ENCODE results near the gene LIAS.

LIAS gene

DNA sequence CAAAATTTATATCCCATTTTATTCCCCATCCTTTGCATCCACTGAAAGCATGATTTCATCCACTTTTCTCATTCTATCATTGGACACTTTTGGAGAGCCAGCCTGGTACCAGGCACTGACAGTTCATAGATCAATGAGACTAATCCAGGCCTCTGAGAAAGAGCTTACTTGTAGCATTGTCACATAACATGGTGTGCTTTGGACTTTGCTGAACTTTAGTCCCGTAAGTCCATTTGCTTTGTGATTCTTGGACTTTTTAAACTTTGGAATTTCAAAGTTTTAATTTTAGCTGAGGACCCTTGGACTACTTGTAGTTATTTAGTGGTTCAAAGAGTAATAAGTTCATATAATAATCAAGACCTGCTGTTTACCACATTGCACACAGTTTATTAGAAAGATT, 11.5 kb downstream of the LIAS start:
- H3K27me3 ChIP-seq (ENCODE audit: control insufficient read depth in 1 of 2, insufficient read depth in 2 of 2, low read length in 2 of 2): no peaks in the 10 kb centered on the region
- H3K36me3 ChIP-seq (ENCODE audit: control insufficient read depth in 1 of 2, insufficient read depth in 2 of 2, low read length in 2 of 2): peaks cover 0 to 19% of the 10 kb centered on the region in 2 donors
- H3K9ac ChIP-seq (ENCODE audit: low read depth in 1 of 2, low read length in 2 of 2): no peak overlapping the region
- no peak overlapping the region for H3K27ac ChIP-seq (ENCODE audit: low read depth, low read length)
- no peak overlapping the region for H3K4me3 ChIP-seq (ENCODE audit: low read depth in 1 of 2, low read length in 2 of 2)
- no peaks in the 10 kb centered on the region for H3K9me3 ChIP-seq (ENCODE audit: control insufficient read depth in 1 of 2, low read length in 2 of 2)
- peaks cover 3 to 5% of the 10 kb centered on the region in 2 donors for H3K4me1 ChIP-seq (ENCODE audit: control insufficient read depth in 1 of 2, insufficient read depth in 2 of 2, low read length in 2 of 2)

DNA sequence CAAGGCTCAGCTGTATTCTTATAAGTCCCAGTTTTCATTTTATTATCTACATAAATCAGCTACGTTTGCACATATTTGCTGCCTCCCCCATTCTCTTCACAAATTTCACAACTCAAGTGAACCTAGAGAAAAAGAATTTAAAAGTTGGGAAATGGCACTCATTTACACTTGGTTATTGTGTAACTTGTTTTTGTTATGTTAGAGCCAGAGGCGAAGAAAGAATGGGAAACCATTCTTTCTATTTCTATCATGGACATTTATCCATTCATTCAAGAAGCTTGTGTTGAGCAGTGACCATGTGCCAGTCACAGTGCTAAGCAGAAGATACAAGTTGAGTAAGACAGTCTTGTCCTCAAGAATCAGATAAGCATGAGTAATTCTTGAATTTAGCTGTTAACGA, 13.5 kb downstream of the LIAS start:
- Histone ChIP-seq H3K4me3 (ENCODE audit: low read depth in 1 of 2, low read length in 2 of 2) (no peak overlapping the region), H3K4me1 (ENCODE audit: control insufficient read depth in 1 of 2, insufficient read depth in 2 of 2, low read length in 2 of 2) (peaks cover 3 to 5% of the 10 kb centered on the region in 2 donors), H3K9ac (ENCODE audit: low read depth in 1 of 2, low read length in 2 of 2) (no peak overlapping the region), H3K27me3 (ENCODE audit: control insufficient read depth in 1 of 2, insufficient read depth in 2 of 2, low read length in 2 of 2) (no peaks in the 10 kb centered on the region), H3K27ac (ENCODE audit: low read depth, low read length) (no peak overlapping the region), H3K9me3 (ENCODE audit: control insufficient read depth in 1 of 2, low read length in 2 of 2) (no peaks in the 10 kb centered on the region), H3K36me3 (ENCODE audit: control insufficient read depth in 1 of 2, insufficient read depth in 2 of 2, low read length in 2 of 2) (peaks cover 0 to 19% of the 10 kb centered on the region in 2 donors)

DNA sequence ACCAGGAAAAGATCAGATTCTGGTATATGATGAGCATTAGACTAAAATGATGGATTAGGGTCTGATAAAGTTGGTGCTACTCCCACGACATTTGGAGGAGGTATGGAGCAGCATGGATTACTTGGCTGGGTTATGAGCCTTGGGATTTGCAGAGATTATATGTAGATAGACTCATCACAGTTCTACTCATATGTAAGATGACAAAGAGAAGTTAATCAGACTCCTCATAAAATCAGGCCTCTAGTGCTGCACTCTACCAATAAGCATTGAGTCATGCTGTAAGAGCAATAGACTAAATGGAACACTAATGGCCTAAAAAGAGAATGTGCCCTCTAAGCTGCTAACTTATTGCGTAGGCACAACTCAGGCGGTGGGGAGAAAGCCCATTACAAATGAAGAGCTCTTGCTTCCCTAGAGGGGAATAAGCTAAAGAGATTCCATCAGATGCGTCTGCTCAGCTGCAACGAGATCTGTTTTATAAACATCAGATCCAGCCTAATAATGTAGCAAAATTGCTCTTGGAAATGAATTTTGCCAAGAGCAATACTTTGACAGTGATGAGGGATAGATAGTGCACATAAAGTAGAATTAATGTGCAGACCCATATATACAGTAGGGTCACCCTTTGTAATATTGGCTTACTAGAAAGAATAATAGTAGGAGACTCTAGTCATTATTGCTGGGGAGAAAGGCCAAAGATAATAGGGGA, 17.5 kb downstream of the LIAS start:
- H3K9ac ChIP-seq (ENCODE audit: low read depth in 1 of 2, low read length in 2 of 2): no peak overlapping the region
- H3K4me3 ChIP-seq (ENCODE audit: low read depth in 1 of 2, low read length in 2 of 2): no peak overlapping the region
- H3K9me3 ChIP-seq (ENCODE audit: control insufficient read depth in 1 of 2, low read length in 2 of 2): no peaks in the 10 kb centered on the region
- H3K4me1 ChIP-seq (ENCODE audit: control insufficient read depth in 1 of 2, insufficient read depth in 2 of 2, low read length in 2 of 2): no peaks in the 10 kb centered on the region
- no peaks in the 10 kb centered on the region for H3K27me3 ChIP-seq (ENCODE audit: control insufficient read depth in 1 of 2, insufficient read depth in 2 of 2, low read length in 2 of 2)
- no peak overlapping the region for H3K27ac ChIP-seq (ENCODE audit: low read depth, low read length)
- peaks cover 0 to 19% of the 10 kb centered on the region in 2 donors for H3K36me3 ChIP-seq (ENCODE audit: control insufficient read depth in 1 of 2, insufficient read depth in 2 of 2, low read length in 2 of 2)

DNA sequence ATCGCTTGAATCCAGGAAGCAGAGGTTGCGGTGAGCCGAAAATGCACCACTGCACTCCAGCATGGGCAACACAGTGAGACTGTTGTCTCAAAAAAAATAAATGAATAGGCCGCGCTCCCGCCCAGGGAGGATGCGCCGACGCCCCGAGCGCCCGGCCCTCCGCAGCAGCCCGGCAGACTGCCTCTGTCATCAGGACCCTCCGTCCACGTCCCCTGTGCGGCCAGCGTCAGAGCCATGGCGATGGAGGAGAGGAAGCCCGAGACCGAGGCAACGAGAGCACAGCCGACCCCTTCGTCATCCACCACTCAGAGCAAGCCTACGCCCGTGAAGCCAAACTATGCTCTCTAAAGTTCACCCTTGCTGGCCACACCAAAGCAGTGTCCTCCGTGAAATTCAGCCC, 21.4 kb downstream of the LIAS start:
- no peak overlapping the region for H3K4me3 ChIP-seq (ENCODE audit: low read depth in 1 of 2, low read length in 2 of 2)
- no peaks in the 10 kb centered on the region for H3K4me1 ChIP-seq (ENCODE audit: control insufficient read depth in 1 of 2, insufficient read depth in 2 of 2, low read length in 2 of 2)
- H3K36me3 ChIP-seq (ENCODE audit: control insufficient read depth in 1 of 2, insufficient read depth in 2 of 2, low read length in 2 of 2): peaks cover 0 to 5% of the 10 kb centered on the region in 2 donors
- H3K9me3 ChIP-seq (ENCODE audit: control insufficient read depth in 1 of 2, low read length in 2 of 2): peaks cover 0 to 2% of the 10 kb centered on the region in 2 donors
- no peak overlapping the region for H3K9ac ChIP-seq (ENCODE audit: low read depth in 1 of 2, low read length in 2 of 2)
- no peaks in the 10 kb centered on the region for H3K27me3 ChIP-seq (ENCODE audit: control insufficient read depth in 1 of 2, insufficient read depth in 2 of 2, low read length in 2 of 2)
- H3K27ac ChIP-seq (ENCODE audit: low read depth, low read length): no peak overlapping the region

DNA sequence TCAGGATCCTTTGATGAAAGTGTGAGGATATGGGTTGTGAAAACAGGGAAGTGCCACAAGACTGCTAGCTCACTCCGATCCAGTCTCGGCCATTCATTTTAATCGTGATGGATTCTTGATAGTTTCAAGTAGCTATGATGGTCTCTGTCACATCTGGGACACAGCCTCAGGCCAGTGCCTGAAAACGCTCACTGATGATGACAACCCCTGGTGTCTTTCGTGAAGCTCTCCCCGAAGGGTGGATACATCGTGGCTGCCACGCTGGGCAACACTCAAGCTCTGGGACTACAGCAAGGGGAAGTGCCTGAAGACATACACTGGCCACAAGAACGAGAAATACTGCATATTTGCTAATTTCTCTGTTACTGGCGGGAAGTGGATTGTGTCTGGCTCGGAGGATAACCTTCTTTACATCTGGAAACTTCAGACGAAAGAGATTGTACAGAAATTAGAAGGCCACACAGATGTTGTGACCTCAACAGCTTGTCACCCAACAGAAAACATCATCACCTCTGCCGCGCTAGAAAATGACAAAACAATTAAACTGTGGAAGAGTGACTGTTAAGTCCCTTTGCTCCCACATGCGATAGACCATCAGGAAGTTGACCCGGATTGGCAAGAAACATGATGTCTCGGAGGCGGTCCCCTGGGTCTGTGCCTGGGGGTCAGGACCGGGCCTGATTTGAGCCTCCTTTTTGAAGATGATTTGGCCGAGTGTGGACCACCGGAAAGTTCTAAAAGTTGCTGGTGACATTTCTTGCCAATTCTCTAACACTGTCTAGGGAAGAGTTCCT, 22.2 kb downstream of the LIAS start:
- peaks cover 0 to 2% of the 10 kb centered on the region in 2 donors for H3K9me3 ChIP-seq (ENCODE audit: control insufficient read depth in 1 of 2, low read length in 2 of 2)
- no peak overlapping the region for H3K9ac ChIP-seq (ENCODE audit: low read depth in 1 of 2, low read length in 2 of 2)
- H3K4me3 ChIP-seq (ENCODE audit: low read depth in 1 of 2, low read length in 2 of 2): no peak overlapping the region
- H3K4me1 ChIP-seq (ENCODE audit: control insufficient read depth in 1 of 2, insufficient read depth in 2 of 2, low read length in 2 of 2): no peaks in the 10 kb centered on the region
- no peaks in the 10 kb centered on the region for H3K27me3 ChIP-seq (ENCODE audit: control insufficient read depth in 1 of 2, insufficient read depth in 2 of 2, low read length in 2 of 2)
- H3K36me3 ChIP-seq (ENCODE audit: control insufficient read depth in 1 of 2, insufficient read depth in 2 of 2, low read length in 2 of 2): peaks cover 0 to 5% of the 10 kb centered on the region in 2 donors
- H3K27ac ChIP-seq (ENCODE audit: low read depth, low read length): no peak overlapping the region

DNA sequence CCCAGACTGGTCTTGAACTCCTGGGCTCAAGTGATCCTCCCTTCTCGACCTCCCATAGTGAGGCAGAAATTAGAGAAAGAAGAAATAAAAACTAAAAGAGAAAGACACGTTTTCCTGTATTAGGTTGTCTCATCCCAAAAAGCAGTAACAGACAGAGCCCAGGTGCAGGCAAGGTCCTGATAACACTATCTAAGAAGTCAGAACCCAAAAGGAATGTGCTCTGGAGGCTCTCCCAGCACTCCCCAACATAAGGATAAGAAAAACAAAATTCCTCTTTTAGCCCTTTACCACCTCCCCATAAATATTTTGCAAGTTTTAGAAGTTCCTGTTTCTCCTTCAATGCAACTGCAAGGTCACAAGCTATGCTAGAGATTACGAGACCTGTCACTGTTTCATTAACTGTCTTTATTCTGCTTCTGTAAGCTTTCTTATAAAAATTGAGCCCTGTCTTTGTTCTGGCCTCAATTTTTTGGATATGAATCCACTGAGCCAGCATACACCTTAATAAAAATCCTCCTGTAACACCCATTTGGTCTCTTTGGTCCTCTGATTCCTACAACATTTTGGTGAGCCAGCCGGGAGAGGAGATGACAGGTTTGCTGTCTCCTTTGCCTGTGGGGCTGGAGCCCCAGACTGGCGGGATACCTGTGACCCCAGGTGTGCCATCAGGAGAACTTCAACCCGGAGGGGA, 25.9 kb downstream of the LIAS start:
- Histone ChIP-seq H3K4me3 (ENCODE audit: low read depth in 1 of 2, low read length in 2 of 2) (no peak overlapping the region), H3K27ac (ENCODE audit: low read depth, low read length) (no peak overlapping the region), H3K27me3 (ENCODE audit: control insufficient read depth in 1 of 2, insufficient read depth in 2 of 2, low read length in 2 of 2) (no peaks in the 10 kb centered on the region)

DNA sequence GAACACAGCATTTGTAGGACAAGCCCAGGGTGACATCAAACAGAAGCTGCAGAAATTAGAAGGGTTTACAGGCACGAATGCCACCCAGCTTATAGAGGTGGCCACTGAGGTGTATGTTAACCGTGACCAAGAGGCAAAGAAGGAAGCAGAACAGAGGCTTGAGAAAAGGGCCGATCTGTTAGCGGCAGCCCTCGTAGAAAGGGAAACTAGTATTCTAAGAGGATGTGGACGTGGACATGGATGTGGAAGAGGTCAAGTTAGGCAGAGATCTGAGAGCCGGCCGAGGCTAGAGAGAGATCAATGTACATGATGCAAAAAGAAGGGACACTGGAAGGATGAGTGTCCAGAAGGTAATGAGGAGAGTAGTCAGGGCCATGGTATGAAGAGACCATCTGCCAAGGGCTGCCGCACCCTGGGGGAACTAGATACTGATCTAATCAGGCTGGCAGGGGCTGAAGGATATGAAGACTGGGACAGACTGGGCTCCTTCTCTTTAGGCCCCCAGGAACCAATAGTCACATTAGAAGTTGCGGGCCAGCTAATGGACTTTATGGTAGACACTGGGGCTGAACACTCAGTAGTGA, 27.5 kb downstream of the LIAS start:
- Histone ChIP-seq H3K27me3 (ENCODE audit: control insufficient read depth in 1 of 2, insufficient read depth in 2 of 2, low read length in 2 of 2) (no peaks in the 10 kb centered on the region), H3K4me1 (ENCODE audit: control insufficient read depth in 1 of 2, insufficient read depth in 2 of 2, low read length in 2 of 2) (no peaks in the 10 kb centered on the region), H3K9me3 (ENCODE audit: control insufficient read depth in 1 of 2, low read length in 2 of 2) (peaks cover 0 to 2% of the 10 kb centered on the region in 2 donors), H3K4me3 (ENCODE audit: low read depth in 1 of 2, low read length in 2 of 2) (no peak overlapping the region), H3K27ac (ENCODE audit: low read depth, low read length) (no peak overlapping the region), H3K36me3 (ENCODE audit: control insufficient read depth in 1 of 2, insufficient read depth in 2 of 2, low read length in 2 of 2) (no peaks in the 10 kb centered on the region), H3K9ac (ENCODE audit: low read depth in 1 of 2, low read length in 2 of 2) (no peak overlapping the region)

More for the DNA sequence above, 25.9 kb downstream of the LIAS start:
- no peak overlapping the region for H3K9ac ChIP-seq (ENCODE audit: low read depth in 1 of 2, low read length in 2 of 2)
- no peaks in the 10 kb centered on the region for H3K36me3 ChIP-seq (ENCODE audit: control insufficient read depth in 1 of 2, insufficient read depth in 2 of 2, low read length in 2 of 2)
- peaks cover 0 to 2% of the 10 kb centered on the region in 2 donors for H3K9me3 ChIP-seq (ENCODE audit: control insufficient read depth in 1 of 2, low read length in 2 of 2)
- H3K4me1 ChIP-seq (ENCODE audit: control insufficient read depth in 1 of 2, insufficient read depth in 2 of 2, low read length in 2 of 2): no peaks in the 10 kb centered on the region

DNA sequence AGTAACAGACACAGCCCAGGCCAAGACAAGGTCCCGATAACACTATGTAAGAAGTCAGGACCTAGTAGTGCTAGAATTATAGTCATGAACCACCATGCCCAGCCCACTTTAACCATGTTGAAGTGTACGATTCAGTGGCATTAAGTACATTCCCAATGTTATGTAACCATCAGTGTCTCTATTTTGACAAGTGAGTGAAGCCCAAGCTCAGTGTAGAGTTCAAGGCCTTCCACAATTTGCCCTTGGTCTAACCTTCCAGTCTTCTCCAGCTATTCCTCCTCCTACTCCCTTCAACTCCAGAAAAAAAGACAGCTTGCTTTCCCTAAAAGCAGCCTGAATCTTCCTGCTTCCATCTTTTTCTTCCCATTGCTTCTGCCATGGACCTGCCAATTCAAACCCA, 31.5 kb downstream of the LIAS start:
- Histone ChIP-seq H3K9me3 (ENCODE audit: control insufficient read depth in 1 of 2, low read length in 2 of 2) (no peaks in the 10 kb centered on the region), H3K4me1 (ENCODE audit: control insufficient read depth in 1 of 2, insufficient read depth in 2 of 2, low read length in 2 of 2) (no peaks in the 10 kb centered on the region), H3K4me3 (ENCODE audit: low read depth in 1 of 2, low read length in 2 of 2) (no peak overlapping the region), H3K27me3 (ENCODE audit: control insufficient read depth in 1 of 2, insufficient read depth in 2 of 2, low read length in 2 of 2) (no peaks in the 10 kb centered on the region), H3K27ac (ENCODE audit: low read depth, low read length) (no peak overlapping the region), H3K9ac (ENCODE audit: low read depth in 1 of 2, low read length in 2 of 2) (no peak overlapping the region), H3K36me3 (ENCODE audit: control insufficient read depth in 1 of 2, insufficient read depth in 2 of 2, low read length in 2 of 2) (no peaks in the 10 kb centered on the region)

DNA sequence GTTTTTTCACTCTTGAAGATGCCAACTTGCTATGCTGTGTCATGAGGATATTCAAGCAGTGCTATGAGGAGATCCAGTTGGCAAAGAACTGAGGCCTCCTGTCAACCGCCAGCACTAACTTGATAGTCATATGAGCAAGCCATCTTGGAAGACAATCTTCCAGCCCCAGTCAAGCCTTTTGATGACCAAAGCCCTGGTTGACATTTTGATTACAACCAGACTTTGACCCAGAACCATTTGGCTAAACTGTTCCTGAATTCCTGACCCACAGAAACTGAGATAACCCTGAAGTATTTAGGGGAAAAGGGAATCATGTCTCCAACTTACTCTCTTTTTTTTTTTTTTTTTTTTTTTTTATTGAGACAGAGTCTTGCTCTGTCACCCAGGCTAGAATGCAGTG, 35.5 kb downstream of the LIAS start:
- Histone ChIP-seq H3K36me3 (ENCODE audit: control insufficient read depth in 1 of 2, insufficient read depth in 2 of 2, low read length in 2 of 2) (peaks cover 6 to 8% of the 10 kb centered on the region in 2 donors), H3K4me3 (ENCODE audit: low read depth in 1 of 2, low read length in 2 of 2) (no peak overlapping the region), H3K9ac (ENCODE audit: low read depth in 1 of 2, low read length in 2 of 2) (no peak overlapping the region), H3K9me3 (ENCODE audit: control insufficient read depth in 1 of 2, low read length in 2 of 2) (no peaks in the 10 kb centered on the region), H3K27me3 (ENCODE audit: control insufficient read depth in 1 of 2, insufficient read depth in 2 of 2, low read length in 2 of 2) (no peaks in the 10 kb centered on the region), H3K4me1 (ENCODE audit: control insufficient read depth in 1 of 2, insufficient read depth in 2 of 2, low read length in 2 of 2) (no peaks in the 10 kb centered on the region), H3K27ac (ENCODE audit: low read depth, low read length) (no peak overlapping the region)

Measured in duodenal mucosa (tissue), 2 donors.